Testis (tissue), 2 donors: Measurements from ENCODE around the gene ZNF573.

Experiments
- POLR2A ChIP-seq: fragments of 450-650 bp; IDR thresholded peaks from one replicate; pipeline ENCODE4 v1.6.1; 2017; ENCODE audit warnings: antibody characterized with exemption, mild to moderate bottlenecking, moderate library complexity
- TF ChIP-seq, protein P1 (sequence below), 3 experiments: fragments of 450-650 bp in 2 of 3; fragments of 200-600 bp in 1 of 3; sonication (generic) in 1 of 3; IDR thresholded peaks; one replicate each; pipeline ENCODE4 v1.5.1; 2016 to 2019; ENCODE audit warnings: antibody characterized with exemption in 3 of 3, mild to moderate bottlenecking in 2 of 3, moderate library complexity in 1 of 3

DNA sequence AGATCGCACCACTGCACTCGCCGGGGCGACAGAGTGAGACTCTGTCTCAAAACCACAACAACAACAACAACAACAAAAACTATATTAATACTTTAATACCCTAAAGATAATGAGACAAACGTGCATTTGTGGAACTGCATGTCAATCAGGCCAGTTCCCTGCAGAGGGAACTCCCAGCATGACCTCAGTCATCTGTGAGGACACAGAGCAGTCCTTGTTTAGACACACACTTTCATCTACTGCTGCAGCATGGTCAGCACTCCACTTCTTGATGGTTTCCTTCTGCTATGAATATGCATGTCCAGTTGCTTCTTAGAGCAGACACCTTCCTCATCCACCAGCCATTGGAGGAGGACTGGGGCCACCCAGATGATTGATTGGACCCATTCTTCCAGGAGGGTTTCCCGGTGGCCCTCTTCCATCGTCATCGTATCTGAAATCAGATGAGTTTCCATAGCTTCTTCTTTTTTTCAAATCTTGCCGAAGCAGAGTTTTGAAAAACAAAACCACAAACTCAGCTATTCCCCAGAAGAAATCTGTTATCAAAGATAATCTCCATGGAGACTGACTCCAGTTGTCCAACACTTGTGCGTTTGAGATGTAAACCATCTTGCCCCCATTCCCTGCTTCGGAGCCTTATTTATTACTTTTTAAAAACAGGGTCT is 86.3 kb downstream of the ZNF573 start:
- TF ChIP-seq, protein P1, sequence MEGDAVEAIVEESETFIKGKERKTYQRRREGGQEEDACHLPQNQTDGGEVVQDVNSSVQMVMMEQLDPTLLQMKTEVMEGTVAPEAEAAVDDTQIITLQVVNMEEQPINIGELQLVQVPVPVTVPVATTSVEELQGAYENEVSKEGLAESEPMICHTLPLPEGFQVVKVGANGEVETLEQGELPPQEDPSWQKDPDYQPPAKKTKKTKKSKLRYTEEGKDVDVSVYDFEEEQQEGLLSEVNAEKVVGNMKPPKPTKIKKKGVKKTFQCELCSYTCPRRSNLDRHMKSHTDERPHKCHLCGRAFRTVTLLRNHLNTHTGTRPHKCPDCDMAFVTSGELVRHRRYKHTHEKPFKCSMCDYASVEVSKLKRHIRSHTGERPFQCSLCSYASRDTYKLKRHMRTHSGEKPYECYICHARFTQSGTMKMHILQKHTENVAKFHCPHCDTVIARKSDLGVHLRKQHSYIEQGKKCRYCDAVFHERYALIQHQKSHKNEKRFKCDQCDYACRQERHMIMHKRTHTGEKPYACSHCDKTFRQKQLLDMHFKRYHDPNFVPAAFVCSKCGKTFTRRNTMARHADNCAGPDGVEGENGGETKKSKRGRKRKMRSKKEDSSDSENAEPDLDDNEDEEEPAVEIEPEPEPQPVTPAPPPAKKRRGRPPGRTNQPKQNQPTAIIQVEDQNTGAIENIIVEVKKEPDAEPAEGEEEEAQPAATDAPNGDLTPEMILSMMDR (IDR thresholded peaks at IDR 0.05) = no peak
- no peak for TF ChIP-seq POLR2A
